ENCODE data around the gene JDP2. TPM values are rescaled to one million over a fixed set of nuclear protein-coding genes. Genes with fewer than 3 reads are reported as not detected.

Gene JDP2
- total RNA-seq, 1 experiment from 2014 or later: 45.3 TPM

Other genes with a start within 250 kb of the JDP2 start
- gene FOS, start 149.2 kb upstream of the JDP2 start, total RNA-seq (2022): 73.1 and 139 TPM in 2 replicates
- gene BATF, start 94.4 kb downstream of the JDP2 start, total RNA-seq (2022): not detected in 2 replicates
- gene FLVCR2, start 150.6 kb downstream of the JDP2 start, total RNA-seq (2022): 3.2 and 4.2 TPM in 2 replicates
- 10.4 and 11.1 TPM in 2 replicates for gene ERG28, start 232.9 kb downstream of the JDP2 start, total RNA-seq (2022)
- gene TTLL5, start 233.2 kb downstream of the JDP2 start, total RNA-seq (2022): 29.0 and 31.7 TPM in 2 replicates